ENCODE measurements around the gene BMP5. TPM values are rescaled to one million over a fixed set of nuclear protein-coding genes. Genes with fewer than 3 reads are reported as not detected.

The BMP5 gene
- total and polyA plus RNA-seq, 10 of the 15 experiments (the other 5 are each of a cell fraction or from before 2014, with no cell fraction given) = not detected

DNA sequence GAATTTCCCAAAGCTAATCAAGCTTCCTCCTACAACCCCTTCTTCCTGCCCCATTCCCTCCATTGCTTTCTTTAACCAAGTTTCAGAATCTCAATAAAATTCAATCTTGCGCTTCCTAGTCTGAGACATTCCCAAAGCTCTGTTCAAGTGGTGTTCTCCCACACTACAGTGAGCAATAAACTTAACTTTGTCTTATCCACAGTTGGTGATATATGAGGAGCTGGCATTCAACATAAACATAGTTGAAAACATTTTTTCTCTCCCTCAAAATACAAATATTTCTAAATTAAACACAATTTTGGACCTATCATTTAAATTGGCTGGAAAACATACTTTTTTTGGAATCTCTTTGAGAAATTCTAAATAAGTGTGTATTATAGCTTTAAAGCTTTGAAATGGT is 166.7 kb downstream of the BMP5 start:
- DNase-seq (ENCODE audit: low read depth, low spot score) = no peak

More for the DNA sequence above, 166.7 kb downstream of the BMP5 start:
- TF ChIP-seq RAD21 (IDR thresholded peaks at IDR 0.05; ENCODE audit: insufficient read depth, low read depth, low read length) = no peak
- TF ChIP-seq CBX5 (IDR thresholded peaks at IDR 0.05; ENCODE audit: low read depth) = no peak
- no peak for TF ChIP-seq IKZF1 (conservative IDR thresholded peaks at IDR 0.05)
- TF ChIP-seq SREBF2 (IDR thresholded peaks at IDR 0.05; ENCODE audit: low read length) = no peak
- no peak for TF ChIP-seq RBBP5 (conservative IDR thresholded peaks at IDR 0.05)
- no peak for TF ChIP-seq SRF (IDR thresholded peaks at IDR 0.05; ENCODE audit: low read depth in 2 of 2, low read length in 2 of 2)
- no peak for TF ChIP-seq DPF2 (IDR thresholded peaks at IDR 0.05)
- no peak for TF ChIP-seq BRCA1 (IDR thresholded peaks at IDR 0.05; ENCODE audit: low read depth, low read length)
- TF ChIP-seq TARDBP (IDR thresholded peaks at IDR 0.05; ENCODE audit: borderline replicate concordance) = no peak
- TF ChIP-seq, protein P1, sequence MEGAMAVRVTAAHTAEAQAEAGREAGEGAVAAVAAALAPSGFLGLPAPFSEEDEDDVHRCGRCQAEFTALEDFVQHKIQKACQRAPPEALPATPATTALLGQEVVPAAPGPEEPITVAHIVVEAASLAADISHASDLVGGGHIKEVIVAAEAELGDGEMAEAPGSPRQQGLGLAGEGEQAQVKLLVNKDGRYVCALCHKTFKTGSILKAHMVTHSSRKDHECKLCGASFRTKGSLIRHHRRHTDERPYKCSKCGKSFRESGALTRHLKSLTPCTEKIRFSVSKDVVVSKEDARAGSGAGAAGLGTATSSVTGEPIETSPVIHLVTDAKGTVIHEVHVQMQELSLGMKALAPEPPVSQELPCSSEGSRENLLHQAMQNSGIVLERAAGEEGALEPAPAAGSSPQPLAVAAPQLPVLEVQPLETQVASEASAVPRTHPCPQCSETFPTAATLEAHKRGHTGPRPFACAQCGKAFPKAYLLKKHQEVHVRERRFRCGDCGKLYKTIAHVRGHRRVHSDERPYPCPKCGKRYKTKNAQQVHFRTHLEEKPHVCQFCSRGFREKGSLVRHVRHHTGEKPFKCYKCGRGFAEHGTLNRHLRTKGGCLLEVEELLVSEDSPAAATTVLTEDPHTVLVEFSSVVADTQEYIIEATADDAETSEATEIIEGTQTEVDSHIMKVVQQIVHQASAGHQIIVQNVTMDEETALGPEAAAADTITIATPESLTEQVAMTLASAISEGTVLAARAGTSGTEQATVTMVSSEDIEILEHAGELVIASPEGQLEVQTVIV (IDR thresholded peaks at IDR 0.05; ENCODE audit: borderline replicate concordance, partially characterized antibody) = no peak
- no peak for TF ChIP-seq NR2C1 (IDR thresholded peaks at IDR 0.05)
- H2AFZ ChIP-seq (ENCODE audit: control insufficient read depth, low read depth, low read length) = no peak overlapping the region
- no peaks in the 10 kb centered on the region for H3K36me3 ChIP-seq (ENCODE audit: control insufficient read depth in 2 of 2, insufficient read depth in 2 of 2, low read length in 1 of 2)
- in situ Hi-C loops (cut with MboI) = no loop called here
- FAIRE-seq (no peak), ATAC-seq (no peak)
- H3K79me2 ChIP-seq (ENCODE audit: control insufficient read depth, insufficient read depth, low read length) = no peaks in the 10 kb centered on the region
- ChIA-PET RAD21 (ENCODE audit: unreplicated experiment) (no interaction called here), CTCF (no interaction called here), POLR2A (no interaction called here), SMC1A (ENCODE audit: uncharacterized antibody, unreplicated experiment) (interaction anchor here (0.6 kb wide), 2 partner anchors 204 to 781 kb away, joined by 3 read pairs; no protein-coding TSS in a partner anchor)
- H4K20me1 ChIP-seq (ENCODE audit: control insufficient read depth, insufficient read depth) = no peaks in the 10 kb centered on the region
- no peaks in the 10 kb centered on the region for H3K4me1 ChIP-seq (ENCODE audit: control insufficient read depth, insufficient read depth, low read length)
- intact Hi-C loops (cut with micrococcal nuclease; ENCODE audit: unreplicated experiment) = no loop called here
- no peak overlapping the region for H3K4me3 ChIP-seq
- H3K9ac ChIP-seq (ENCODE audit: control insufficient read depth, insufficient read depth, low read length) = no peak overlapping the region
- 0% methylated on average over 1 of the region's 1 CpG for WGBS (ENCODE audit: insufficient coverage, insufficient replicate concordance, low lambda C conversion rate, missing lambda C conversion rate)
- no peak overlapping the region for H3K4me2 ChIP-seq (ENCODE audit: control insufficient read depth, insufficient read depth)
- no TSS peak for BruUV-seq (replicated peaks)
- no peaks in the 10 kb centered on the region for H3K27me3 ChIP-seq (replicated peaks in 1 of 2; ENCODE audit: control insufficient read depth in 2 of 2, insufficient read depth in 2 of 2, low read length in 1 of 2)
- no peaks in the 10 kb centered on the region for H3K9me3 ChIP-seq (replicated peaks; ENCODE audit: control insufficient read depth, insufficient read depth, low read length)
- H3K27ac ChIP-seq (ENCODE audit: control insufficient read depth, insufficient read depth) = no peak overlapping the region

All from GM12878 (cell line).